NCI-H460 (cell line): ENCODE measurements around the gene CCL25. TPM values are rescaled to one million over a fixed set of nuclear protein-coding genes. Genes with fewer than 3 reads are reported as not detected.
"Not testable (repeated sequence)": the region's sequence is repeated elsewhere in the genome, so short reads cannot be mapped to it uniquely, and the experiment has no call there.

Experiments
- DNase-seq: peaks from one replicate; pipeline ENCODE4 v3.0.0-alpha.2; 2016; ENCODE audit warnings: low read depth; ENCODE audit errors: extremely low read depth
- polyA plus RNA-seq: library from polyadenylated mRNA; depleted of rRNA; stranded (reverse); fragments of >200 nt; gene quantifications from 2 replicates; pipeline ENCODE4 v1.2.3, GENCODE V29; 2014; cell fraction: nucleus; rRNA removed
- total RNA-seq: library from RNA; depleted of rRNA; stranded (reverse); fragments of >200 nt; shearing (Covaris generic); gene quantifications from 2 replicates; pipeline ENCODE4 v1.2.3, GENCODE V29; 2014; rRNA removed

Gene CCL25, protein sequence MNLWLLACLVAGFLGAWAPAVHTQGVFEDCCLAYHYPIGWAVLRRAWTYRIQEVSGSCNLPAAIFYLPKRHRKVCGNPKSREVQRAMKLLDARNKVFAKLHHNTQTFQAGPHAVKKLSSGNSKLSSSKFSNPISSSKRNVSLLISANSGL
- total RNA-seq, result not detected in 2 replicates
- polyA plus RNA-seq, result not detected in 2 replicates

DNA sequence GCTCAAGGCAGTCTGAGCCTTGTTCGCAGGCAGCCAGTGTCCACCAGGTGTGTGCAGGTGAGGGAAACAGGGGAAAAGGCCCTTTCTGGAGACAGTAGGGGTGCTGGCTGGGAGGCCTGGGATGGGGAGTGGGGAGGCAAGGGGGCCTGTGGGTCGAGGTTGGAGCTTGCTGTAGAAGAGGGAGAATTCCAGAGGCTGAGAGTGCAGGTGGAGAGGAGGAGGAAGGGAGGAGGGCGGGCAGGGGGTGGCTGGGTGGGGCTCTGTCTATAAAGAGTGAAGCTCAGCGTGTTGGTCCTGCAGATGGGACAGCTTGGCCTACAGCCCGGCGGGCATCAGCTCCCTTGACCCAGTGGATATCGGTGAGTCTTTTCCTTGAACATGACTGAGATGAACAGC lies at the start of gene CCL25:
Gene CCL25 (plus strand): TSS at position 297 of the 396 bp plus-strand sequence. CDS start 290 bp downstream, outside the sequence.
- DNase-seq, result no peak

DNA sequence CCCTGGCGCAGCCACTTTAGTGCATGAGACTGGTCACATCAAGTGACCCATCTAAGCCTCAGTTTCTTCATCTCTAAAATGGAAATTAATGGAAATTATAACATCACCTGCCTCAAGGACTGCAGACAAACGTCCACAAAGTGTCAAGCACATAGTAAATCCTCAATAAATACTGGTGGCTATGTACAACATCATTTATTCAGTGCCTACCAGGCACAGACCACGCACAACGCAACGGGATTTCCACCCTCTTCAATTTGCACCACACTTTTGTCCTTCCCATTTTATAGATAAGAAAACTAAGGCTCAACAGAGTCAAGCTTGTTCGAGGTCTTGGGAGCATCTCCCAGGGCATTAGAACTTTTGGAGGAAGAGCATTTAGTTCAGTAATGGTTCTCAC lies 48.6 kb upstream of the CCL25 start:
- DNase-seq, result no peak

DNA sequence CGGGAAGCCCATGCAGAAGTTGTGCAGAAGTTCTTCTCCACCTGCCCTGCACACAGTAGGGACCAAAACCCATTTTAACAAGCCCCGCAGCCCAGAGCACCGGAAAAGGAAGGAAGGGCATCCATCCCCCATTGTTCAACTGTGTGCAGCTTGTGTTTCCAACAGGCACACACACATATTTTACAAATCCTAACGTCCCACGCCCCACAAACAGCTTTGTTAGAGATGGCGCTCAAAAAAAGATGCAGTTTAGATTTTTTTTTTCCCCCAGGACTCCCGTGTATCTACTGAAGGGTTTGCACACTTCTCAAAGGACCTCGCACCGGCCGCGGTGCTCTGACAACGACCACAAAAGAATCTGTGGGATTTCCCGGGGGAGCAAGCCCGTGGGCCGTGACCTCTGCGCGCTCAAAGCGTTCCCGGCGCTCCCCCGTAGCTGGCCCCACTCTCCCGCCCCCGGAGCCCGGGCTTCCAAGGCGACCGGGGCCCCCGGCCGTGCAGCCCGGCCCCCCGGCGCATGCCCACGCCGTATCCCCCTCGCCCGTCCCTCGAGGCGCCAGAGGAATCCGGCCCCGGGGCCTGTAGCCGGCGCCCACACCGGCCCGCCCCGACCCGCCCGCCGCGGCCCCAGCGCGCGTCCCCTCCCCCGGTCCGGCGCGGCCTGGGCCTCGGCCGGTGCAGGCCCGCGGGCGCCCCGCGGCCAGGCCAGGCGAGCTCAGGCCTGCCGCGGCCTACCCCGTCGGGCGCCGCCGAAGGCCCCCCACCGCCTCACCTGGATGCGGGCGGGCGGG lies 47.6 kb upstream of the CCL25 start:
- DNase-seq, result no peak

DNA sequence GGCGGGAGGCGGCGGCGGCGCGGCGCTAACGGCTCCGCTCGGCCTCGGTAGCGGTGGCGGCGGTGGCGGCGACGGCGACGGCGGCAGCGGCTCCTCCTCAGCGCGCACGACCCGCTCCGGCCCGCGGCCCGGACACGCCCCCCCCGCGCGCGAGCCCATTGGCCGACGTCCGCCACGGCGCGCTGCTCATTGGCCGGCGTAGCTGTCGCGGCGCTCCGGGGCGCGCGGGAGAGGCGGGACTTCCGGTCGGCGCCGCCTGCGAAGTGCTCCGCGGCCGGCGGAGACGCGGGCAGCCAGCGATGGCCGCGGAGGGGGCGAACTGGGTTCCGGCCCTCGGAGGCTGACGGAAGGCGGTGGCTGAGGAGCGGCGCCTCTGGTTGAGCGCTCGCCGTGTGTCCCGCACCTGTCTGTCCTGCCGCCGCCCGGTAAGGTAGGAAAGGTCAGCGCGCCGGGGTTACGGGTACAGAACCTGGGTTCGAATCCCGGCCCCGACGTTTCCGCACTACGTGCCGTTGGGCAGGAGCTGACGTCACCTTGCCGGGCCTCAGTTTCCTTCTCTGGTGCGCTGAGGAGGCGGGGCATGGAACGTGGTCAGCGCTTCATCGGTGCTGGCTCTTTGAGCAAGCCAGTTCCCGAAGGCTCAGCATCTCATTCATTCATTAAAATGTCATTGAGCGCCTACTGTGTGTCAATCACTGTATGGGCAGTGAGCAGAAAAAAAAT lies 46.9 kb upstream of the CCL25 start, which contains the start of gene ELAVL1:
Gene ELAVL1 (minus strand): TSS at position 108 of the 723 bp plus-strand sequence. CDS start 13,826 bp downstream, outside the sequence.
- peak; percentile 79 for DNase-seq

DNA sequence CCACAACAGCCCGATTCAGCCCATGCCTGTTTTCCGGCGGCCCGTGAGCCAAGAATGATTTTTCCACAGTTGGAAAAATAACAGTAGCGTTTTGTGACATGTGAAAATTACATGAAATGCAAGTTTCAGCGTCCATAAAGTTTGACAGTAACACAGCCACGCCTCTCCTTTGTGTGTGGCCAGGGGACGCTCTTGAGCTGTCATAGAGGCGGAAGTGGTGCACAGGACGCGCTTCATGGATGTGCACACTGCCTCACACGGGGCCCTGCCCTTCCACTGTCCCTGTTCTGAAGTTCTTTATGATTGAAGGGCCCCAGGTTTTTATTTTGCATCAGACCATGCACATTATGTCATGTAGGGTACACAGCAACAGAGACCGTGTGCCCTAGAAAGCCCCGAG lies 34.8 kb upstream of the CCL25 start:
- DNase-seq, result no peak

DNA sequence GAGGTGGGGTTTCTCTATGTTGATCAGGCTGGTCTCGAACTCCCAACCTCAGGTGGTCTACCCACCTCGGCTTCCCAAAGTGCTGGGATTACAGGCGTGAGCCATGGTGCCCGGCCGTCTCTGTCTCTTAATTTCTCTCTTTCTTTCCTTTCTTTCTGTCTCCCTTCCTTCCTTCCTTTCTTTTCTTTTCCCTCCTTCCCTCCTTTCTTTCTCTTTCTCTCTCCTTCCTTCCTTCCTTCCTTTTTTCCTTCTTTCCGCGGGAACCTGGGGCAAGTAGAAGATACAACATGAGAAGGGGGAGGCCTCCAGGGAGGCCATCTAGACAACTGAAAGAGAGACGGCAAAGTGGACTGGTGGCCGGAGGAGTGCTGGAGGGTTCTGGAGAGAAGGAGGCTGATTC lies 31.9 kb upstream of the CCL25 start:
- no peak for DNase-seq

DNA sequence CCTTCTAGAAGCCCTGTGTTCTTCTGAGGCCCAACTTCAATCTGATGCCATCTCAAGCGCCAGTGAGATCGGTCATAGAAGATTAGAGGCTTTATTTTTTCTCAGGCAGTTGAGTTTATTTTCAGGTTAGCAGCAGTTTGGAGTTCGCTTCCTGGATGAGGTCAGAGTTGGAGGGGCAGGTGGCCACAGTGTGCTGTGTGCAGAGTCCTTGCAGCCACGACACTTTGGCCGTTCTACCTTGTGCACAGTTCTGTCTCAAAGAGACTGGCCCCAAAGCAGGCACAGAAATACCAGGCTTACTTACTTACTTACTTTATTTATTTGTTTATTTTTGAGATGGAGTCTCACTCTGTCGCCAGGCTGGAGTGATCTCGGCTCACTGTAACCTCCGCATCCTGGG lies 31.2 kb upstream of the CCL25 start:
- no peak for DNase-seq

DNA sequence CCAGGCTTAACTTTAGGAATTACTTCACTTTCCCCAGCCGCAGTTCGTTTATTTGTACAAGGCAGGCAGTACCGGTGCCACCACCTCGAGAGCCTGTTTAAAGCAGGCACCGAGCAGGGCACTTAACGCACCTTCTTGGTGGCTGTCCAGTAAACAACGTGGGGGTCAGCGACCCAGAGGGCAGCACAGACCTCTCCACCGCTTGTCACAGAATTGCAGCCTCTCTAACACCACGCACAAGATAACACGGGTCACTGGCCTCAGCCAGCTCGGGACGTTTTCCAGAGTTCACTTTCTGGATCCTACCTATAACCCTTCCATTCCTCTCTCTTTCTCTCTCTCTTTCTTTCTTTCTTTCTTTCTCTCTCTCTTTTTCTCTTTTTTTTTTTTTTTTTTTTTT lies 30.3 kb upstream of the CCL25 start:
- DNase-seq, result no peak

DNA sequence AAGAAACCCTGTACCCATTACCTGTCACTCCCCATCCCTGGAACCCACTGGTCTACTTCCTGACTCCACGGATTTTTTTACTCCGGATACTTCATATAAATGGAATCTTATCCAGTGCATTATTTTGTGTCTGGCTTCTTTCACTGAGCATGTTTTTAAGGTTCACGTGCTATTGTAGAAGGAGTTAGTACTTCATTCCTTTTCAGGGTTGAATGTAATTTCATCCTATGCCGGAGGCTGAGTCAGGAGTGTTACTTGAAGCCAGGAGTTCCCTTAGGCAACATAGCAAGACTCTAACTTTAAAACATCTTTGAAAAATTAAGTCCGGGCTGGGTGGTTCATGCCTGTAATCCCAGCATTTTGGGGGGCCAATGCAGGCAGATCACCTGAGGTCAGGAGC lies 29.2 kb upstream of the CCL25 start:
- no peak for DNase-seq

DNA sequence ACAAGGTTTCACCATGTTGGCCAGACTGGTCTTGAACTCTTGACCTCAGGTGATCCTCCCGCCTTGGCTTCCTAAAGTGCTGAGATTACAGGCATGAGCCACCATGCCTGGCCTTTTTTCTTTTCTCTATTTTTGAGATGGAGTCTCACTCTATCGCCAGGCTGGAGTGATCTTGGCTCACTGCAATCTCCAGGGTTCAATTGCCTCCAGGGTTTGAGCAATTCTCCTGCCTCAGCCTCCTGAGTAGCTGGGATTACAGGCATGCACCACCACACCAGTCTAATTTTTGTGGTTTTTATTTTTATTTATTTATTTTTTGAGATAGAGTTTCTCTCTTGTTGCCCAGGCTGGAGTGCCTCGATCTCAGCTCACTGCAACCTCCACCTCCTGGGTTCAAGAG lies 28.3 kb upstream of the CCL25 start:
- not testable (repeated sequence) for DNase-seq

DNA sequence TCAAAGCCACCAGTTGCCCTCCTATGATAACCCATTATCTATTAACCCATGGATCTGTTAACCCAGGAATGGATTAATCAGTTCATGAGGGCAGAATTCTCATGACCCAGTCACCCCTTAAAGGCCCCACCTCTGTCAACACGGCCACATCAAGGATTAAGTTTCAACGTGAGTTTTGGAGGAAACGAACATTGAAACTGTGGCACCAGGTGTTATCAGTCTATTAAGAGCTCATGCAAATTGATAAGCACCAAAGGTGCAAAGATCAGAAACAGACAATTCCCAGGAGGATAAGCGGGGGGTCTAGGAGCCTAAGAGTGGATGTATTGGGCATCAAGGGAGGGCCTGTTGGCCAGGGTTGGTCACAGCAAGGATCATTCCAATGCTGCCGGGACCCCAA lies 27.2 kb upstream of the CCL25 start:
- DNase-seq, result no peak

DNA sequence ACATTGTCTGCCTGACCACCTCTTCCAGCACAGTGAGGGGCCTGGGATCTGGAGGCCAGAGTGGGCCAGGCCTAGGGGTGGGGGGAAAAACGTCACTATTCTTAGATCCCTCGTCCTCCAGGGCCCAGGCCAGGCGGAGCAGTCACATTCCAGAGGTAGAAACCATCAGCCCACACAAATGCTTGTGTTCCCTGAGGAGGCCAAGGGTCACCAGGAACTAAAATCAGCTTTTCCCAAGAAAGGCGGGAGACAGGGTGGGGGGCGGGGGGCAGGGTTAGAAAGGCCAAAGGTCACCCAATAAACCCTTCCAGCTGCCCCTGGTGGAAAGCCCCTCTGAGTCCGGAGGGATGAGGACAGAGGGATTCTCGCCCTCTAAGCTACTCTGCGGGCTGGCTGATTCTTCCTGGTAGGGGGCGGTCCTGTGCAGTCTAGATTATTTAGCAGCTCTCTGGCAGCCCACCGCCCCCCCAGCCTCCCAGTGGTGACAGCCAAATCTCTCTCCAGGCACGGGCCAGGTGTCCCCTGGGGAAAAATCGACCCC lies 23.5 kb upstream of the CCL25 start:
- no peak for DNase-seq

DNA sequence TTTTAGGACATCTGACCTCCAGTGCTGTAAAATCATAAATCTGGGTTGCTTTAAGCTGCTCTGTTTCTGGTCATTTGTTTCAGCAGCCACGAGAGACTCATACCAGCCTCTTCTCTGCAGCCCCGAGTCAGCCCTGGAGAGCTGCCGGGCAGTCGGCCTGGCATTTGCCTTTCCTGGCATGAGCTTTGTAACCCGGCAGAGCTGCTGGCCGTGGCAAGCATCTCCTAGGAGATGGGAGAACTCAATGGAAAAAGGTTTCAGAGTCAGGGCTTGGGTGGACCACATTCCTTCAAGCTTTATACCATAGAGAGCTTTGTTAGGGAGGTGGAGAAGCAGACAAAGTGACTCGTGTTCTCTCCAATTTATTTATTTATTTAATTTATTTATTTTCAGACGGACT lies 21.6 kb upstream of the CCL25 start:
- DNase-seq, result no peak

DNA sequence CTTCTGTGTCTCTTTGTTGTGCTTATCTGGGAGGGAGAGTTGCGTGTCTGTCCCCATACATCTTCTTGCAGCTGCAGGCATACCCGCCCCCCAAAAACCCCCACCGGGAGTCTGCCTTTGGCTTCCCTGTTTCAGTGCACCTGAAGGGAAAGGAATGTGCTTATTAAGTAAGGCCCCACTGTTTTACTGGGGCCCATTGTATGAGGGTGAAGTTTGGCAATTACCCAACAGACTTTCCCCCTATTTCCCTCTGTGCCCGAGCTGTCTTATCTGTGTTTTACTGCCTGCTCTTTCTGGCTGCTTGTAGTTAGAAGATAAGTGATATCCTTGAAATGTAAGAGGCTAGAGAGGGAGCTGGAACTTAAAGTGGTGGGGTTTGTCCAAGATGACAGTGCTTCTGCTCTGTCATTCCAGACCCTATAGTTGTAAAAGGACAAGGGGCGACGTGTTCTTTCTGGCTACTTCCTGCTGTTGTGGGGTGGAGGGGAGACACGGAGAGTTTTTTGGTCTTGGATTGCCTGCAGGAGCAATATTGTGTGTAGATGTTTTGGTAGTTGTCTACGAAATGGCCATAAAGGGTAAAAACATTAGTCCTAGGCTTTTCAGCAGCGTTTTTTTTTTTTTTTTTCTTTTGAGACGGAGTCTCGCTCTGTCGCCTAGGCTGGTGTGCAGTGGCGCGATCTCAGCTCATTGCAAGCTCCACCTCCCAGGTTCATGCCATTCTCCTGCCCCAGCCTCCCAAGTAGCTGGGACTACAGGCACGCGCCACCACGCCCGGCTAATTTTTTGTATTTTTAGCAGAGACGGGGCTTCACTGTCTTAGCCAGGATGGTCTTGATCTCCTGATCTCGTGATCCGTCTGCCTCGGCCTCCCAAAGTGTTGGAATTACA lies 19.0 kb upstream of the CCL25 start:
- DNase-seq, result not testable (repeated sequence)

DNA sequence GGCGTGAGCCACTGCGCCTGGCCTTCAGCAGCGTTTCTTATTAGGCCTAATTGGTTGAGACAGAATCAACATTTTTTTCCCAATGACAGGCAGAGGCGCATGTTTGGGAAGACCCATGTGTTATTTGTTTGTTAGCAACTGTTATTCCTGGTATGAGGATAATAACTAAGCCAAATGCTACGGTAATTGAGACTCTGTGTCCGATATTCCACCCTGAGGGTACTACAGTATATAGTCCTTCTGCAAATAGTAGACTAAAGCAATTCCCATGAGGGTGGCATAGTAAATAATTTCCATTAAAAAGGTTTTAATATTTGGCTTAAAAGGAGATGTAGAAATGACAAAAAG lies 18.4 kb upstream of the CCL25 start:
- no peak for DNase-seq

DNA sequence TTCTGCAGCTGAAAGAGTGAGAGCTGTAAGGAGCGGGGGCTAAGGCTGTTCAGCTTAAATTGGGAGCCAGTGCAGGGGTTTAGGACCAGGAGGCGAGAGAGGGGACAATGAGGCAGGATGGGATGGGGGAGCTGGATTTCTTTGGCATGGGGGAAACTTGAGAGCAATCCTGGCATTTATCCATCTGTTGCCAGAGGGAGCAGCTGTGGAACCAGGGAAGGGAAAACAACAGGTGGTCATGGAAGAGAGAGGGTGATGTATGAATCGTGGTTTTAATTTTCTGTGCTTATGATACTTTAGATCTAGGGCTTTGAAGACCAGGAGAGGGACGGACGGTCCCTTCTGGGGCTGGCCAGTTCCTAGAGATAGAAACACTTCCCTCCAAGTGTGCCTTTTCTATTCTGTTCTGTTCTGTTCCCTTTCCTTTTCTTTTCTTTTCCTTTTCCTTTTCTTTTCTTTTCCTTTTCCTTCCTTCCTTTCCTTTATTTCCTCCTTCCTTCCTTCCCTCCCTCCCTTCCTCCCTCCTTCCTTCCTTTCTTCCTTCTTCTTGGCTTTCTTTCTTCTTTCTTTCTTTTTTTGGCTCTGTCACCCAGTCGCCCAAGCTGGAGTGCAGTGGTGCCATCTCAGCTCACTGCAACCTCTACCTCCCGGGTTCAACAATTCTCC lies 16.0 kb upstream of the CCL25 start:
- DNase-seq, result no peak

DNA sequence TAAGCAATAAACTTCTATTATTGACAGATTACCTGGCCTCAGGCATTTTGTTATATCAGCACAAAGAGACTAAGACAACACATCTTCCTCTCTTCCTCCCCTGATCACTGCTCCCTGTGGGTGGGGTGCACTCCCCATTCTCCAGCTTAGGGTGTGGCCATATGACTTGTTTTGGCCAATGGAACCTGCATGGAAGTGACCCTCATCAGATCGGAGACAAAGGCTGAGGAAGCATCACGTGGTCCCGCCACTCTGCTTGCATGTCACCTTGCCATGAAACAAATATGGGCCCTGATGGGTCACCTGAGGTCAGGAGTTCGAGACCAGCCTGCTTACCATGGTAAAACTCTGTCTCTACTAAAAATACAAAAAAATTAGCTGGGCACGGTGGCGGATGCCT lies 13.7 kb upstream of the CCL25 start:
- DNase-seq, result no peak

DNA sequence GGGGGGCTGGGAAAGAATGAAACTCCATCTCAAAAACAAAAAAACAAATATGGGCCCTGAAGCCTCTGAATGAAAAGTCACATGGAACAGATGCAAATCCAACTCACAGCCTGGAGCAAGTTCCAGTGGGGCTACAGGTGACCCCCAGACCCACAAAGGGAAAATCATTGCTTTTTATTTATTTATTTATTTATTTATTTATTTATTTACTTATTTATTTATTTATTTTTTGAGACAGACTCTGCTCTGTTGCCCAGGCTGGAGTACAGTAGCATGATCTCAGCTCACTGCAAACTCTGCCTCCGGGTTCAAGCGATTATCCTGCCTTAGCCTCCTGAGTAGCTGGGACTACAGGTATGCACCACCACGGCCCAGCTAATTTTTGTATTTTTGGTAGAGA lies 13.3 kb upstream of the CCL25 start:
- no peak for DNase-seq

DNA sequence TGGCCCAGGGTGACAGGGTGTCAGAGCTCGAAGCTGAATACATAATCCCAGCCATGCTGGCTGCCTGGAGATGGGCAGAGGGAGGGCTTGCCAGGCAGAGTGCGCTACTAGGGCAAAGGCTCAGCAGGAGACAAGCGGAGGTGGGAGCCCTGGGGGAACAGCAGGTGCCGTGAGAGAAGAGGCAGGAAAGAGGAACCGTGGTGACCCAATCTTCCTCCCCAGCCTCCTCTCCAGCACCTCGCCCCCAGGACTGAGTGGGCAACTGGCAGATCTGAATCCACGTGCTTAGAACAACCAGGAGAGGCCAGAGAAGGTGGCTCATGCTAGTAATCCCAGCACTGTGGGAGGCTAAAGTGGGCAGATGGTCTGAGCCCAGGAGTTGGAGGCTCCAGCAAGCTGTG lies 11.0 kb upstream of the CCL25 start:
- no peak for DNase-seq

DNA sequence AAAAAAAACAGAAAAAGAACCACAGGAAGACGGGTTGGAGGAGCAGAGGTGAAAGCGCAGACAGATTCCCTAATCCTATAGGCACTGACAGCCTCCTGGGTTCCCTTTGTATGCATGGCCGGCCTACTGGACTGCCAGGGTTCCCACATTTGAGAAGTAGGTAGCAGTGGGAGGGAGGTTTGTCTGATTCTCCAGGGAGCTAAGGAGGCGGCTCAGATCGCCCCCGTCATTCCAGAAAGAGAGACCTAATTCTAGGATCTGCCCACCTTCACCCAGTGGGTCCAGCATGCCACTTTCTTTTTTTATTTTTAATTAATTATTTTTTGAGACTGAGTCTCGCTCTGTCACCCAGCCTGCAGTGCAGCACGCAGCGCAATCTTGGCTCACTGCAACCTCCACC lies 9.7 kb upstream of the CCL25 start:
- no peak for DNase-seq
